Measurements from ENCODE around the gene GDPD3. TPM values are rescaled to one million over a fixed set of nuclear protein-coding genes. Genes with fewer than 3 reads are reported as not detected.

Gene GDPD3
- total and polyA plus RNA-seq, 8 donors, result 0.41 to 7.4 (median 1.6) TPM

DNA sequence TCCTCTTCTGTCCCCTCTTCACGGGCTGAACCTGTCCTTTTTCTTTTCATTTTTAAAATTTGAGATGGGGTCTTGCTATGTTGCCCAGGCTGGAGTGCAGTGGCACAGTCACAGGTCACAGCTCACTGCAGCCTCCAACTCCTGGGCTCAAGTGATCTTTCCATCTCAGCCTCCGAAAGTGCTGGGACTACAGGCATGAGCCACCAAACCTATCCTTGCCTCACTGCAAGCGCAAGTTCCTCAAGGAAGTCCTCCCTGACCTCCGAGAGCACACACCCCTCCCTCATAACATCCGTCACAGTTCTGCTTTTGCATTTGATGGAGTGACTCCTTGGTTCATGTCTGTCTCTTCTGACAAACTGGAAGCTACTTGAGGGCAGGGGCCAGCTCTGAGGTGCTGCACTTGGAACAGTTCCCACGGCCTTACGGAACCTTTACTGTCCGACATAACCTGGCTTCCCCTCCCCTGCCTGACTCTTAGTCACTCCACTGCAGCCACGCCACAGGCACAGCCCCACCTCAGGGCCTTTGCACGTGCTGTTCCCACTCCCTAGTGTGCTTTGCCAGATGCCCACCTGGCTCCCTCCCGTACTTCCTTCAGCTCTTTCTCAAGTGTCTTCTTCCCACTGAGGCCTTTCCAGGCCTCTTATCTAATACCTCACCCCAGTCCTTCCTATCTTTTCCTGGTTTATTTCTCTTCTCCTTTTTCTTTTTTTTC is 26.0 kb downstream of the GDPD3 start:
- Histone ChIP-seq H3K4me3 (no peak overlapping the region), H3K27ac (no peak overlapping the region), H3K36me3 (peaks cover 4 to 23% (median 10%) of the 10 kb centered on the region in 3 donors), H3K9me3 (no peaks in the 10 kb centered on the region), H3K4me1 (peaks cover 0 to 2% (median 0%) of the 10 kb centered on the region in 3 donors), H3K27me3 (no peaks in the 10 kb centered on the region)
- no peak for TF ChIP-seq CTCF (IDR thresholded peaks at IDR 0.05)
- ATAC-seq (no peak), FAIRE-seq (no peak), DNase-seq (peak in 2 of 6 donors; percentile 15 to 42)
- intact Hi-C loops (cut with DNase I), result no loop called here
- WGBS, 2 donors, result 89 to 90% methylated on average over 11 of the region's 11 CpGs

- Histone ChIP-seq H3K4me3 (no peak overlapping the region), H3K4me1 (no peaks in the 10 kb centered on the region), H3K27me3 (no peaks in the 10 kb centered on the region), H3K27ac (no peak overlapping the region), H3K36me3 (peaks cover 4 to 27% (median 10%) of the 10 kb centered on the region in 3 donors), H3K9me3 (no peaks in the 10 kb centered on the region)
- FAIRE-seq (no peak), DNase-seq (peak in 1 of 6 donors; percentile 60), ATAC-seq (no peak)
- TF ChIP-seq CTCF (IDR thresholded peaks at IDR 0.05), result no peak
- WGBS, 2 donors, result 88 to 90% methylated on average over 26 to 27 of the region's 27 CpGs
- intact Hi-C loops (cut with DNase I), result no loop called here
Measured at GRCh38 chr16:30086291-30087140, 26.8 kb downstream of the GDPD3 start.

DNA sequence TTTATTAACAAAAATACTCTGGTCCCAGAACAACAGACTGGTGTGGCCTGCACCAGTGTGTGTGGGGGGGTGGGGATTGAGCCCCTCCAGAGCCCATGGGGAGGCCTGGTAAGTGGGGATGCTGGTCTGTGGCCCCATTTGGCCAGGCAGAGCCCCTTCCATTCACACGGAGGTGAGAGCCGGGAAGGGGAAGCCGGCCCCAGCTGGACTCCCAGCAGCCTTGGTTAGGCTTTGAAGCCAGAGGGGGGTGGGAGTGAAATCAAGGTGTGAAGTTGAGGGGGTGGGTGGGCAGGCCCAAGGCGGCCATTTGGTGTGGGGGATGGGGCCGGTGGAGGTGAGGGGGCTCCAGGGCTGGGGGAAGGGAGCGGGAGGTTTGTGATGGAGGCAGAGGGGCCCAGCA is 27.5 kb downstream of the GDPD3 start:
- Histone ChIP-seq H3K9me3 (no peaks in the 10 kb centered on the region), H3K4me3 (no peak overlapping the region), H3K4me1 (peaks cover 0 to 3% (median under 1%) of the 10 kb centered on the region in 3 donors), H3K27ac (no peak overlapping the region), H3K27me3 (no peaks in the 10 kb centered on the region), H3K36me3 (peaks cover 4 to 27% (median 10%) of the 10 kb centered on the region in 3 donors)
- 84 to 90% methylated on average over 6 of the region's 6 CpGs for WGBS, 2 donors
- DNase-seq, result no peak
- intact Hi-C loops (cut with DNase I), result no loop called here
- FAIRE-seq, result no peak
- no peak for TF ChIP-seq CTCF (IDR thresholded peaks at IDR 0.05)
- ATAC-seq, result no peak

DNA sequence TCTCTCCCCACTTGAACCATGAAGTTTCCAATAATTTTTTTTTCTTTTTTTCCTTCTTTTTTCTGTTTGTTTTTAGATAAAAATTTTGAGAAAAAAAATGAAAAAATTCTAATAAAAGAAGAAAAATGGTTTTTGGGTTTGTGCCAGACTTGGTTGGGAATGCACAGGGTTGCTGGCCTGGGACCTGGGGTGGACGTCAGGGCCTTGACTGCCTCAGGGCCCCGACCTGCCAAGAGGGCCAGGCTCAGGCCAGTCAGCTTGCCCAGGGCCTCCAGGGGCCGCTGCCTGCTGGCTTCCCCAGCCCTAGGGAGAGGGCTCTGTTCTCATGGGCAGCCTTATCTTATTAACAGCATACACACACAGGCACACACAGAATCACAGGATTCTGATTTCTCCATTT is 28.1 kb downstream of the GDPD3 start:
- H3K36me3 ChIP-seq, result peaks cover 4 to 27% (median 10%) of the 10 kb centered on the region in 3 donors

More for the DNA sequence above, 28.1 kb downstream of the GDPD3 start:
- DNase-seq, result peak in 1 of 6 donors; percentile 49
- intact Hi-C loops (cut with DNase I), result no loop called here
- Histone ChIP-seq H3K27ac (no peak overlapping the region), H3K4me1 (peaks cover 0 to 7% (median 5%) of the 10 kb centered on the region in 3 donors), H3K4me3 (no peak overlapping the region), H3K9me3 (no peaks in the 10 kb centered on the region), H3K27me3 (no peaks in the 10 kb centered on the region)
- WGBS, 2 donors, result 56 to 65% methylated on average over 3 of the region's 3 CpGs
- ATAC-seq, result peak in 1 of 4 donors; percentile 22
- TF ChIP-seq CTCF (IDR thresholded peaks at IDR 0.05), result no peak
- FAIRE-seq, result no peak
